GM10266 (cell line): Measurements from ENCODE around the gene ABCC10.
"Not testable (repeated sequence)": the region's sequence is repeated elsewhere in the genome, so short reads cannot be mapped to it uniquely, and the experiment has no call there.

Source experiments
- DNase-seq: peaks from one replicate; pipeline ENCODE4 v3.0.0; 2012; ENCODE audit errors: extremely low spot score
- TF ChIP-seq, protein P1 (sequence below): IDR thresholded peaks from 2 replicates; pipeline ENCODE4 v1.5.1; 2012; ENCODE audit warnings: mild to moderate bottlenecking, low read depth; ENCODE audit not compliant: control insufficient read depth, insufficient read depth; ENCODE audit errors: missing control alignments

Gene ABCC10

GRCh38 chr6:43465948-43466347, 38.6 kb downstream of the ABCC10 start:
- no peak for DNase-seq
- TF ChIP-seq, protein P1, sequence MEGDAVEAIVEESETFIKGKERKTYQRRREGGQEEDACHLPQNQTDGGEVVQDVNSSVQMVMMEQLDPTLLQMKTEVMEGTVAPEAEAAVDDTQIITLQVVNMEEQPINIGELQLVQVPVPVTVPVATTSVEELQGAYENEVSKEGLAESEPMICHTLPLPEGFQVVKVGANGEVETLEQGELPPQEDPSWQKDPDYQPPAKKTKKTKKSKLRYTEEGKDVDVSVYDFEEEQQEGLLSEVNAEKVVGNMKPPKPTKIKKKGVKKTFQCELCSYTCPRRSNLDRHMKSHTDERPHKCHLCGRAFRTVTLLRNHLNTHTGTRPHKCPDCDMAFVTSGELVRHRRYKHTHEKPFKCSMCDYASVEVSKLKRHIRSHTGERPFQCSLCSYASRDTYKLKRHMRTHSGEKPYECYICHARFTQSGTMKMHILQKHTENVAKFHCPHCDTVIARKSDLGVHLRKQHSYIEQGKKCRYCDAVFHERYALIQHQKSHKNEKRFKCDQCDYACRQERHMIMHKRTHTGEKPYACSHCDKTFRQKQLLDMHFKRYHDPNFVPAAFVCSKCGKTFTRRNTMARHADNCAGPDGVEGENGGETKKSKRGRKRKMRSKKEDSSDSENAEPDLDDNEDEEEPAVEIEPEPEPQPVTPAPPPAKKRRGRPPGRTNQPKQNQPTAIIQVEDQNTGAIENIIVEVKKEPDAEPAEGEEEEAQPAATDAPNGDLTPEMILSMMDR: no peak

DNA sequence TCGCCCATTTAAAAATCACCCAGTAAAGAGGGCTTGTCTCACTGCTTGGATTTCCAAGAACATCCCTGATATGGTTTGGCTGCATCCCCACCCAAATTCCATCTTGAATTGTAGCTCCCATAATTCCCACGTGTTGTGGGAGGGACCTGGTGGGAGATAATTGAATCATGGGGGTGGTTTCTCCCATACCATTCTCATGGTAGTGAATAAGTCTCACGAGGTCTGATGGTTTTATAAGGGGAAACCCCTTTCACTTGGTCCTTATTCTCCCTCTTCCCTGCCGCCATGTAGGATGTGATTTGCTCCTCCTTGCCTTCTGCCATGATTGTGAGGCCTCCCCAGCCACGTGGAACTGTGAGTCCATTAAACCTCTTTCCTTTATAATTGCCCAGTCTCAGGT, 39.9 kb downstream of the ABCC10 start:
- not testable (repeated sequence) for DNase-seq

- no peak for DNase-seq
- TF ChIP-seq, protein P1: no peak
Measured at GRCh38 chr6:43467752-43468151, 40.4 kb downstream of the ABCC10 start.

DNA sequence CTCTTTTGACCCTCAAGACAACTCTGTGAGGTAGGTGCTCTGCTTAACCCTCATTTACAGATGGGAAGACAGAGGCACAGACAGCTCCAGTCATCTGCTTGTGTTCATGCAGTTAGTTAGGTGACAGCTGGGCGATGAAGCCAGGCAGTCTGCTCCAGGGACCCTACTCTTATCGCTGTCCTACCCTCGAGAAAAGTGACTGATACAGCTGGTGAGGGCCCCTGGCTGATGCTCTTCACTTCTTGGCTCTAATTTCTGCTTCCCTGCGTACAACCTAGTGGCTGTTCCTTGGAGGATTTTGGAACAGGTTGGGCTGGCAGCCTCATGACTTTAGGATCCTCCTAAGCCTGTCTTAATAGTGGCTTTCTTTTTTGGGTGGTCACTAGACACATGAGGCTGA, 40.9 kb downstream of the ABCC10 start:
- DNase-seq: no peak
- TF ChIP-seq, protein P1: no peak

GRCh38 chr6:43468748-43469681, 41.7 kb downstream of the ABCC10 start:
- DNase-seq: no peak
- TF ChIP-seq, protein P1: no peak

- TF ChIP-seq, protein P1: no peak
- DNase-seq: no peak
Measured at GRCh38 chr6:43469947-43470346, 42.6 kb downstream of the ABCC10 start.

DNA sequence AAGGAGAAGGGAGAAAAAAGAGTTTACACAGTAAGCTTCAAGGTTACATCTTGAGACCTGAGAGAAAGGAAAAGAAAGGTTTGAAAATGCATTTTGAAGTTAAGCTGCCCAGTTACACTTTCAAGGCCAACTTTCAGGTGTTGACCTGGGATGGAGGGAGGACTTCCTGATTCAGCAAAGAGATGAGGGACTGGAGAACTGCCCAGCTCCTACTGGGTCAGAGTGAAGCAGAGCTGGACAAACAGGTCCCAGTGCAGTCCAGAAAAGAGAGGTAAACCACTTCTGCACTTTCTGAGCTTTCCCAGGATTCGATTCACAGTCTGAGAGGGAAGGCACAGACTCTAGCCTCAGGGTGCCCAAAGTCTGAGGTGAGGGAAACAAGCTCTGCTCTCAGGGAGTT, 44.1 kb downstream of the ABCC10 start:
- DNase-seq: no peak

More for the DNA sequence above, 44.1 kb downstream of the ABCC10 start:
- TF ChIP-seq, protein P1: no peak
